ENCODE results near the gene ZFYVE21.

Gene ZFYVE21

GRCh38 chr14:103692159-103692558 lies 23.5 kb upstream of the ZFYVE21 start:
- no peak for DNase-seq (ENCODE audit: low read depth)

GRCh38 chr14:103692871-103693270 lies 22.7 kb upstream of the ZFYVE21 start:
- DNase-seq (ENCODE audit: low read depth), result no peak

GRCh38 chr14:103693515-103693914 lies 22.1 kb upstream of the ZFYVE21 start:
- DNase-seq (ENCODE audit: low read depth), result no peak

GRCh38 chr14:103694572-103695026 lies 21.0 kb upstream of the ZFYVE21 start:
- DNase-seq (ENCODE audit: low read depth), result no peak

- no peak for DNase-seq (ENCODE audit: low read depth)
Observed at GRCh38 chr14:103695296-103696069, 20.1 kb upstream of the ZFYVE21 start.

GRCh38 chr14:103696070-103696402 lies 19.6 kb upstream of the ZFYVE21 start:
- no peak for DNase-seq (ENCODE audit: low read depth)

- peak; percentile 72 for DNase-seq (ENCODE audit: low read depth)
Observed at GRCh38 chr14:103696466-103697071, 19.0 kb upstream of the ZFYVE21 start.

GRCh38 chr14:103697206-103697602 lies 18.4 kb upstream of the ZFYVE21 start:
- DNase-seq (ENCODE audit: low read depth), result no peak

- no peak for DNase-seq (ENCODE audit: low read depth)
Observed at GRCh38 chr14:103697603-103698379, 17.8 kb upstream of the ZFYVE21 start.

GRCh38 chr14:103698380-103699260 lies 17.0 kb upstream of the ZFYVE21 start:
- DNase-seq (ENCODE audit: low read depth), result no peak

GRCh38 chr14:103699261-103699661 lies 16.3 kb upstream of the ZFYVE21 start:
- DNase-seq (ENCODE audit: low read depth), result no peak

GRCh38 chr14:103699901-103700752 lies 15.5 kb upstream of the ZFYVE21 start:
- DNase-seq (ENCODE audit: low read depth), result peak; percentile 26

- DNase-seq (ENCODE audit: low read depth), result no peak
Observed at GRCh38 chr14:103700753-103701490, 14.7 kb upstream of the ZFYVE21 start.

- no peak for DNase-seq (ENCODE audit: low read depth)
Observed at GRCh38 chr14:103702095-103702494, 13.5 kb upstream of the ZFYVE21 start.

- DNase-seq (ENCODE audit: low read depth), result no peak
Observed at GRCh38 chr14:103702497-103703432, 12.8 kb upstream of the ZFYVE21 start.

- DNase-seq (ENCODE audit: low read depth), result no peak
Observed at GRCh38 chr14:103703433-103704385, 11.9 kb upstream of the ZFYVE21 start.

GRCh38 chr14:103704708-103705107 lies 10.9 kb upstream of the ZFYVE21 start:
- DNase-seq (ENCODE audit: low read depth), result no peak

GRCh38 chr14:103705118-103705503 lies 10.5 kb upstream of the ZFYVE21 start:
- no peak for DNase-seq (ENCODE audit: low read depth)
